Stimulated activated CD8-positive, alpha-beta memory T cell treated with anti-CD3 and anti-CD28 coated beads, Interleukin-7, amount 100 ng/mL, for 4 hours (primary cell): ENCODE data around the gene TRIM69.
"Not testable (repeated sequence)": the region's sequence is repeated elsewhere in the genome, so short reads cannot be mapped to it uniquely, and the experiment has no call there.

ENCODE experiments used
- DNase-seq, 2 donors: peaks; one replicate each; pipeline ENCODE4 v3.0.0-alpha.2; 2020; ENCODE audit warnings: low read depth in 2 of 2

TRIM69 gene

DNA sequence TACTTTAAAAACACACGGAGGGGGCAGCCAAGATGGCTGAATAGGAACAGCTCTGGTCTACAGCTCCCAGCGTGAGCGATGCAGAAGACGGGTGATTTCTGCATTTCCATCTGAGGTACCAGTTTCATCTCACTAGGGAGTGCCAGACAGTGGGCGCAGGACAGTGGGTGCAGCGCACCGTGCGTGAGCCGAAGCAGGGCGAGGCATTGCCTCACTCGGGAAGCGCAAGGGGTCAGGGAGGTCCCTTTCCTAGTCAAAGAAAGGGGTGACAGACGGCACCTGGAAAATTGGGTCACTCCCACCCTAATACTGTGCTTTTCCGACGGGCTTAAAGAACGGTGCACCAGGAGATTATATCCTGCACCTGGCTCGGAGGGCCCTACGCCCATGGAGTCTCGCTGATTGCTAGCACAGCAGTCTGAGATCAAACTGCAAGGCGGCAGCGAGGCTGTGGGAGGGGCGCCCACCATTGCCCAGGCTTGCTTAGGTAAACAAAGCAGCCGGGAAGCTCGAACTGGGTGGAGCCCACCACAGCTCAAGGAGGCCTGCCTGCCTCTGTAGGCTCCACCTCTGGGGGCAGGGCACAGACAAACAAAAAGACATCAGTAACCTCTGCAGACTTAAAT lies 3.0 kb downstream of the TRIM69 start:
- DNase-seq: not testable (repeated sequence)

DNA sequence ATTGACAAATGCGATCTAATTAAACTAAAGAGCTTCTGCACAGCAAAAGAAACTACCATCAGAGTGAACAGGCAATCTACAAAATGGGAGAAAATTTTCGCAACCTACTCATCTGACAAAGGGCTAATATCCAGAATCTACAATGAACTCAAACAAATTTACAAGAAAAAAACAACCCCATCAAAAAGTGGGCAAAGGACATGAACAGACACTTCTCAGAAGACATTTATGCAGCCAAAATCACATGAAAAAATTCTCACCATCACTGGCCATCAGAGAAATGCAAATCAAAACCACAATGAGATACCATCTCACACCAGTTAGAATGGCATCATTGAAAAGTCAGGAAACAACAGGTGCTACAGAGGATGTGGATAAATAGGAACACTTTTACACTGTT lies 7.1 kb downstream of the TRIM69 start:
- not testable (repeated sequence) for DNase-seq

DNA sequence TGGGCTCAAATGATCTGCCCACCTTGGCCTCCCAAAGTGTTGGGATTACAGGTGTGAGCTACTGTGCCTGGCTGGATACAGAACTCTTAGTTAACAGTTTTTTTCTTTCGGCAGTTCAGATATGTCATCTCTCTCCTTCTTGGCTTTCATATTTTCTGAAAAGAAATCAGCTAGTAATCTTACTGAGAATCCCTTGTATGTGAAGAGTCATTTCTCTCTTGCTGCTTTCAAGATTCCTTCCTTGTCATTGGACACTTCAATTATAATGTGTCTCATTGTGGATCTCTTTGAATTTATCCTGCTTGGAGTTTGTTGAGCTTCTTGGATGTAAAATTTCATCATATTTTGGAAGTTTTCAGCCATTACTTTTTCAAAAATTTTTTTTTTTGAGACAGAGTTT lies 17.0 kb downstream of the TRIM69 start:
- DNase-seq: no peak

GRCh38 chr15:44763187-44763586 lies 26.9 kb downstream of the TRIM69 start:
- no peak for DNase-seq

DNA sequence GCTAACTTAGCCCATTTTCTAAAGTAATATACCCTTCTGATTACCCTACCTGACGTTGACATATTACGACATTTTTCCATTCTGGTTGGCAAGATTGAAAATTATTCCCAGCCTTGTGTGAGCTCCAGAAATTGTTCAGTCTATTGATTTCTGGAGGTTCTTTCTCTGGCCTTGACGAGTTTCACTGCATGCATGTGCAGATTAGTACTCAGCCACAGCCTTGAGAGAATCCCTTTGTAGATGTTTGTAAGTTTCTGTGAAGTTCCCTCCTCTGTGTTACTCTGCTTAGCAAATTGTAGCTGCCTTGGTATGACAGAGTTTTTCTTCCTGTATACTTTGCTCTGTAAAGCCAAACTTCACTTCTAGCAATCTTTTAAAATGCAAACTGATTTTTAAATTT lies 27.5 kb downstream of the TRIM69 start:
- DNase-seq: no peak

DNA sequence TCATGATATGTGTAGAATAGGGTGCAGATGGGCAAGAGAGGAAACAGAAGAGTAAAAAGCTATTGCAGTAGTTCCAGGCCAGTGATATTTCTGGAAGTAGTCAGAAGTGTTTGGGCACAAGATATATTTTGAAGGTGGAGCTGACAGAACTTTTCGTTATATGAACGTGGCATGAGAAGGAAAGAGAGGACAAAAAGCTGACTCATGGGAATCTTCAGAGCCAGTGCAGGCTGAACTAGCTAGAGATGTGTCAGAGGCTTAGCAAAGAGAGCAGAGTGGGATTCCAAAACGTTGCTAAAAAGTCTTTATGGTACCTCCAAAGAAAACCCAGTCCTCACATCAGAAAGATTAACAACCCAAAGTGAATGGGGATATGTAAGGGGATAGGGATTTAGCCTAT lies 28.7 kb downstream of the TRIM69 start:
- DNase-seq: no peak

DNA sequence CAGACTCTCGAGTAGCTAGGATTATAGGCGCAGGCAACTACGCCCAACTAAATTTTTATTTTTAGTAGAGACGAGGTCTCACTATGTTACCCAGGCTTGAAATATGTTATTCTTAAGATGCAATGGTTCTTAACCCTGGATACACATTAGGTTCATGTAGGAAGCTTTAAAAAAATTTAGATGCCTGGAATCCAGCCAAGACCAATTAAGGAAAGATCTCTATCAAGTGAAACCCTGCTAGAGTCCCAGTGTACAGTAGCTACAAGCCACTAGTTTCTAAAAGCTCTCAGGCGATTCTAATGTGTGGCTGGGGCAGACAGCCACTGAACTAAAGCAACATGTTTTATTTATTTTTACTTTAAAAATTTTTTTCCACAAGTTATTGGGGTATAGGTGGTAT lies 33.2 kb downstream of the TRIM69 start:
- no peak for DNase-seq

GRCh38 chr15:44770715-44771114 lies 34.4 kb downstream of the TRIM69 start:
- not testable (repeated sequence) for DNase-seq

DNA sequence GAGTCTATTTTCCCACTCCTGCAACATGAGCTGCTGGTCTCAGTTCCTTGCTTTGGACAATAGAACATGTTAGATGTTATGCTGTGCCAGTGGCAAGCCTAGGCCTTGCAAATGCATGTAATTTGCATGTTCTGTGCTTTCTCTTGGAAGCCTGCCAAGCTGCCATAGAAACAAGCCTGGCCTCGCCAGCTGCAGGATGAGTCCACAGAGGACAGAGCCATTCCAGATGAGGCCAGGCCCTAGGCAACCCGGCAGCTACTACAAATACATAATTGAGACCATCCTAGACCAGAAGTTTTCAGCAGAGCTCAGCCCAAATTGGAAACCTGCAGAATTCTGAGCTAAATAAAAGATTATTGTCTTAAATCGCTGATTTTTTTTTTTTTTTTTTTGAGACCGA lies 39.6 kb downstream of the TRIM69 start:
- no peak for DNase-seq

- no peak for DNase-seq
Observed at GRCh38 chr15:44779761-44780160, 43.4 kb downstream of the TRIM69 start.

DNA sequence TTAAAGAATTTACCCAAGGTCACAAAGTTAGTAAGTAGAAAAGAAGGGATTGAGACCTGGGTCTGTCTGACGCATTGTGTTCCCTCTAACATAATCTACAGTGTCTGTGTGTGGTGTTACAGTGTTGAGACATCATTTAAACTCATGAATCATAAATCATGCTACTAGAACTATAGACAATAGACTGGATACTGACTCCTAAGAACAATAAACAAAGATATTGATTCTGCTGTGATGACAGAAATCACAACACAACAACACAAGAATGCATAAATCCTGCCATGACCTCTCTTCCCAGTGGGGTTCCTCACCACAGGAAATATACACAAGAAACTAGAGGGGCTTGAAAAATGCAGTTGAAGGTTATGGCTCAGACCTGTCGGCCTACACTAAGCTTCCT lies 44.3 kb downstream of the TRIM69 start:
- no peak for DNase-seq

DNA sequence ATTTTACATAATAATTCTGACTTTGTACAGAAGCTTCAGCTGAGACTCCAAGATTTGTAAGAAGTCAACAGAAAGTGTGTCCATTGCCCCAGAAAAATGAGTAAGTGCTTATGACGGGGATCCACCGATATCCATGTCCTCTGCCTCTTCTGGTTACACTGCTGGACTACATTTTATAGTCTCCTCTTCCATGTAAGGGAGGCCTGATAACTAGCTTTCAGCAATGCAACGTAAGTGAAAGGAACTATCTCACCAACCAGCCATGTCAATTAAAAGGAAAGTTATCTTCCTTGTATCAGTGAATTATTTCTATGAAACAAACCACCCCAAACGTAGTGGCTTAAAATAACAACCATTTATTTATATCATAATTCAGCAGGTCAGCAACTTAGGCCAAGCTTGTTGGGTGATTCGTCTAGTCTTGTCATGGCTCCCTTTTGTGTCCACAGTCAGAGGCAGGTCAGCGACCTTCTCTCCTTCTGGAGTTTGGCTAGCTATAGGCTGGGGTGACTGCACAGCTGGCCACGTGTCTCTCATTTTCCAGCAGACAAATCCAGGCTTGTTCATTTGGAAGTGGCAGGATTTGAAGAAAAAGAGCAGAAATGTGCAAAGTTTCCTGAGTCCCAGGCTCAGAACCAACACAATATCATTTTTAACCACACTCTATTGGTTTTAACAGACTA lies 44.9 kb downstream of the TRIM69 start:
- no peak for DNase-seq

- DNase-seq: no peak
Observed at GRCh38 chr15:44782516-44782915, 46.2 kb downstream of the TRIM69 start.

- DNase-seq: not testable (repeated sequence)
Observed at GRCh38 chr15:44784918-44785274, 48.6 kb downstream of the TRIM69 start.

- peak; percentile 21 for DNase-seq
Observed at GRCh38 chr15:44788748-44789147, 52.4 kb downstream of the TRIM69 start.

- DNase-seq: no peak
Observed at GRCh38 chr15:44790215-44790614, 53.9 kb downstream of the TRIM69 start.

- no peak for DNase-seq
Observed at GRCh38 chr15:44790656-44791055, 54.3 kb downstream of the TRIM69 start.

GRCh38 chr15:44792715-44793114 lies 56.4 kb downstream of the TRIM69 start:
- no peak for DNase-seq

DNA sequence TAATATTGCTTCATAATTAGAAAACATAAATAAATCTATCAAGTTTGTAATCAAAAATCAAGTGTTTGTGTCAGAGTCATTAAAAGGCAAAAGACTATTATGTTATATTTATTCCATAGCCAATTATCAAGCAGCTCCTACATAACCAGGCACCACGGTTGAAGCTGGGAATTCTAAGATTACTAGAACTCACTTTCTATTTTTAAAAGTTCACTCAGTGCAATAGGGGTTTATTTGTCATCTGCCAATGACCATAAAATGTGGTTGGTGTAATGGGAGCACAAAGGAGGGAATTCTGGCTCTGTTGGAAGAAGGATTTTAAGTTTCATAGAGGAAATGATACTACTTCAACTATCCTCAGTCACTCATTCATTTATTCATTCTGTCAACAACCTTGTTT lies 57.7 kb downstream of the TRIM69 start:
- no peak for DNase-seq

DNA sequence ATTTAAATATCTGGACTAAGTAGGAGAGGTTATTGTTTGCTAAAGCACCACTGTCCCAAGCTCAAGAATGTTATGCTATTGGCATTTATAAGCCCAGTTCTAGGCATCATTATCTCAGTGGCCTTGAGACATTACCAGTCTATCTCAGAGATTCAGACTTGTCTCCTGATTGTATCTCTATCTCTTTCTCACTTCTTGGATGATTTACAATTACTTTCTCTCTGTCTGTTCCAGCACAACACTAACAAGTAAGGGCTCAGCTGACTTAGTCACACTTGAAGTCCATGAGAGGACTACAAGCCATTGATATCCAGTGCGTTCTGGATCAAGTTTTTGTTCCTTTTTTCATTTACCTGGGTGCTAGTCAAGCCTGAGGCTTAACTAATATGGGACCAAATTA lies 60.2 kb downstream of the TRIM69 start:
- no peak for DNase-seq

DNA sequence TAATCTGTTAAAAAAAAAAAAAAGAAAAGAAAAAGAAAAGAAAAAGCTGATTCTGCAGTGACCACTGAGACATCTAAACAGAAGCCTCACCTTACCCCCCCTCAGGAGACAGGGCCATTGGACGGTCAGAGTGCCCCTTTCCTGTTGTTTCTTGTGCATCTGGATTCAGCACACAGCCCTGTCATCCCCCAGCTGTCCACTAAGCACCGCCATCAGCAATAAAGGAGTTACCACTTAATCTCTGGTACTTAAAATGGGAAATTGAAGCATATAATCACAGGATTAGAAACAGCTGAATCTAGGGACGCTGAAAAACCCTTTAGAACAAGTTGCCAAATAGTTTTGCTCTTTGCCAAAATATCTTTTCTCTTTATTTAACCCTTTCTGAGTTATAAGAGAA lies 62.5 kb downstream of the TRIM69 start:
- no peak for DNase-seq

DNA sequence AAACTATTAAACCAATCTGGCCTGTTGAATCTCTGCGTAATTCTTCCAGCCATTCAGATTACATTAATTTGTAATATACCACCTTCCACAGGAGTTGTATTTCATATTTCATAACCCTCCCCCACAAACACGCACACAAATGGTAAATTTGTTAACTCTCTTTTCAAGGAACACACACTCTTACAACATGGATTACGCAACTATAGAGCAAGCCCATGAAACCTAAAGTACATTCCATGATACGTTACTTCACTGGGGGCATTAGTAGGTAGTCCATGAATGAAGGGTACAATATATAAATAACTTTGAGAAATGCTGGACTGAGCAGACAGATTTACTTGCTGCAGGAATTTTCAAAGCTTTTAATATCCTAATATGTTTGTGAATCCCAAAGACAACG lies 65.0 kb downstream of the TRIM69 start:
- no peak for DNase-seq

DNA sequence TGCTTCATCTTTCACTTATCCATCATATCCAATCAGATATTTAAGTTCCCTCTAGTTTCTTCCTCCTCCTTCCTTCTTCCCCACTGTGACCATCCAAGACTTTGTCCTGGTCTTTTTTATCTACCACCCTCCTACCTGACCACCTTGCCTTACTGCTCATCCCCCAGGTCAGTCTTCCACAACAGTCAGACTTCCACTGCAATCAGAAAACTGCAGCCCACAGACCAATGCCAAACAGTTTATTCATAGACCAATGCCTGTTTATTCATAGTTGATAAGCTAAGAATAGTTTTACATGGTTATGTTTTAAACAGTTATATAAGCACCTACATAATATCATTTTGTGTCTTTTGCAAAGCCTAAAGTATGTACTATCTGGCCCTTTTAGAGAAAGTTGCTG lies 65.5 kb downstream of the TRIM69 start:
- no peak for DNase-seq

GRCh38 chr15:44802336-44802735 lies 66.0 kb downstream of the TRIM69 start:
- DNase-seq: no peak
